Measurements from ENCODE around the gene TEDC2. TPM values are rescaled to one million over a fixed set of nuclear protein-coding genes. Genes with fewer than 3 reads are reported as not detected.
A peak's percentile ranks its signal among the peaks of the same experiment; 100 is the strongest.

TEDC2 gene
- polyA plus RNA-seq, 1 of the 3 experiments (the other 2 are of a cell fraction) = 15.6 TPM

DNA sequence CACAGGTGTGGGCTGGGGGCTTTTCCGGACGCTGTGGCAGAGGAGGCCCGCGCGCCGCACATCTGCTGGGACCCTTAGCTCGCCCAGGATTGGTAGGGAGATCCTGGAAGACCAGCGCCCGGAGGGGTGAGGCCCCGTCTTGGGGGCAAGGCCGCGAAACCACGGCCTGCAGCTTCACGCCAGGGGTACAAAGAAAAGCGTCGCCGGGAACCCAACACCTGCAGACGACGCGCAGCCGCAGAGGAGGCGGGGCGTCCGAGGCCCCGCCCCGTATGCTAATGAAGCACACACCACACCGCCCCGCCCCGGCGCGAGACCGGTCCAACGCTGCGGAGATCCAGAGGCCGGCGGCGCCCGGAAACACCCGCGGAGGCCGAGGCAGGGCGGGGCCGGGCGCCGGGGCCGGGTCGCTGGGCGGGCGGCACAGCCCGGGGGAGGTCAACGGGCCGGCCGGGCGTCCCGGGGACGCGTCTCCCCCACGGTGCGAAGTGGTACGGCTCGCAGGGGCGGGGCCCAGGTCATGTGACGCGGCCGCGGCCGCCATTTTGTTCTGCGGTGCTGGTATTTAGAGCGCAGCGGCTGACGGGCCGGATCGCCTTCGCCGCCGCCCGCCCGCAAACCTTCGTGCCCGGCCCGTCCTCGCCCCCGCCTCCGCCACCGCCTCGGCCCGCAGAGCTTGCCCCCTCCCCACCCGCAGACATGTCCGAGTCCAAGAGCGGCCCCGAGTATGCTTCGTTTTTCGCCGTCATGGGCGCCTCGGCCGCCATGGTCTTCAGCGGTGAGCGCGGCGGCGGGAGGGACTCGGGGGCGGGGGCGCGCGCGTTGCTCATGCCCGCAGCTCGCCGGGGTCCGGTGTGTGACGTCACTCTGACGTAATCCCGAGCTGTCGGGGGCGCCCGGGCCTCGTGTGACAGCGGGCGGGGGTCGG, 53.8 kb downstream of the TEDC2 start, which contains the start of gene ATP6V0C:
Gene ATP6V0C, plus strand, starts transcription at position 548 of the 928 bp plus-strand sequence. Its CDS starts 152 bp downstream, at position 700.
- Histone ChIP-seq H3F3A (replicated peaks; ENCODE audit: insufficient read depth) (no peaks in the 10 kb centered on the region), H3K36me3 (replicated peaks in 1 of 2; ENCODE audit: control insufficient read depth in 1 of 2, insufficient read depth in 2 of 2, low read length in 1 of 2) (no peaks in the 10 kb centered on the region), H3K9me3 (no peaks in the 10 kb centered on the region), H3K9me2 (no peaks in the 10 kb centered on the region), H3K9ac (peak within 1 kb of the TSS; percentile 97), H2AFZ (ENCODE audit: low read depth) (peak within 1 kb of the TSS; percentile 90), H3K27me3 (ENCODE audit: insufficient read depth) (no peaks in the 10 kb centered on the region), H3K4me1 (ENCODE audit: control insufficient read depth in 1 of 2, insufficient read depth in 2 of 2, low read depth in 1 of 2, low read length in 1 of 2) (peaks cover 15 to 25% of the 10 kb centered on the region in 2 experiments; a peak in 3 of 4 replicates), H3K4me2 (peak within 1 kb of the TSS; percentile 95), H3K27ac (ENCODE audit: low read depth in 2 of 2, low read length in 1 of 2) (peak within 1 kb of the TSS; percentile 73 to 90), H3K79me2 (ENCODE audit: insufficient read depth) (peaks cover 49% of the 10 kb centered on the region), H3K4me3 (ENCODE audit: low read depth in 2 of 2, low read length in 1 of 2) (peak within 1 kb of the TSS; percentile 74 to 95), H4K20me1 (ENCODE audit: insufficient read depth) (peaks cover 43% of the 10 kb centered on the region)
- ChIA-PET CTCF (interaction anchor here (1.0 to 6.6 kb wide), 6 partner anchors 12 to 175 kb away, joined by 3 to 41 read pairs (median 4); partner anchors contain the start of genes ABCA3 and CCNF), POLR2A (interaction anchor here (0.7 to 1.6 kb wide), 3 partner anchors 19 to 36 kb away, joined by 3 to 7 read pairs (median 3); partner anchors contain the start of gene PDPK1)
- DNase-seq = peak; percentile 97
- WGBS (ENCODE audit: low lambda C conversion rate) = under 1% methylated on average over 35 of the region's 122 CpGs
- TF ChIP-seq GATA2 (CRISPR knock-in tag; IDR thresholded peaks at IDR 0.05) (no peak), TEAD4 (IDR thresholded peaks at IDR 0.05; ENCODE audit: borderline replicate concordance, insufficient read depth) (no peak), JUND (IDR thresholded peaks at IDR 0.05) (no peak), EZH2phosphoT487 (IDR thresholded peaks at IDR 0.05; ENCODE audit: borderline replicate concordance, low read depth) (no peak), CHD2 (IDR thresholded peaks at IDR 0.05; ENCODE audit: low read length, partially characterized antibody) (no peak), SIN3A (IDR thresholded peaks at IDR 0.05; ENCODE audit: borderline replicate concordance, low read depth, low read length) (peak; percentile 46; the same call in 1 of the 2 replicates), RCOR1 (IDR thresholded peaks at IDR 0.05; ENCODE audit: low read length) (no peak), FOSL2 (IDR thresholded peaks at IDR 0.05; ENCODE audit: borderline replicate concordance, low read depth) (no peak), FOXJ3 (CRISPR knock-in tag; IDR thresholded peaks at IDR 0.05) (no peak), RFX5 (IDR thresholded peaks at IDR 0.05; ENCODE audit: low read length) (no peak), YY1 (IDR thresholded peaks at IDR 0.05; ENCODE audit: low read depth) (peak; percentile 92), FOXM1 (IDR thresholded peaks at IDR 0.05; ENCODE audit: low read depth) (no peak), RAD21 (IDR thresholded peaks at IDR 0.05; ENCODE audit: low read length) (no peak), POLR2AphosphoS5 (IDR thresholded peaks at IDR 0.05; ENCODE audit: low read depth, low read length) (peak; percentile 76), EP300 (IDR thresholded peaks at IDR 0.05; ENCODE audit: borderline replicate concordance in 1 of 2, low read depth in 1 of 2, low read length in 1 of 2) (no peak), MEF2A (IDR thresholded peaks at IDR 0.05; ENCODE audit: borderline replicate concordance, low read depth) (no peak), MXI1 (IDR thresholded peaks at IDR 0.05; ENCODE audit: low read depth, low read length) (peak; percentile 38; the same call in 1 of the 2 replicates)
- TF ChIP-seq, protein P1, sequence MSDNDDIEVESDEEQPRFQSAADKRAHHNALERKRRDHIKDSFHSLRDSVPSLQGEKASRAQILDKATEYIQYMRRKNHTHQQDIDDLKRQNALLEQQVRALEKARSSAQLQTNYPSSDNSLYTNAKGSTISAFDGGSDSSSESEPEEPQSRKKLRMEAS (IDR thresholded peaks at IDR 0.05; ENCODE audit: low read depth) = peak; percentile 49
- TF ChIP-seq, protein P2, sequence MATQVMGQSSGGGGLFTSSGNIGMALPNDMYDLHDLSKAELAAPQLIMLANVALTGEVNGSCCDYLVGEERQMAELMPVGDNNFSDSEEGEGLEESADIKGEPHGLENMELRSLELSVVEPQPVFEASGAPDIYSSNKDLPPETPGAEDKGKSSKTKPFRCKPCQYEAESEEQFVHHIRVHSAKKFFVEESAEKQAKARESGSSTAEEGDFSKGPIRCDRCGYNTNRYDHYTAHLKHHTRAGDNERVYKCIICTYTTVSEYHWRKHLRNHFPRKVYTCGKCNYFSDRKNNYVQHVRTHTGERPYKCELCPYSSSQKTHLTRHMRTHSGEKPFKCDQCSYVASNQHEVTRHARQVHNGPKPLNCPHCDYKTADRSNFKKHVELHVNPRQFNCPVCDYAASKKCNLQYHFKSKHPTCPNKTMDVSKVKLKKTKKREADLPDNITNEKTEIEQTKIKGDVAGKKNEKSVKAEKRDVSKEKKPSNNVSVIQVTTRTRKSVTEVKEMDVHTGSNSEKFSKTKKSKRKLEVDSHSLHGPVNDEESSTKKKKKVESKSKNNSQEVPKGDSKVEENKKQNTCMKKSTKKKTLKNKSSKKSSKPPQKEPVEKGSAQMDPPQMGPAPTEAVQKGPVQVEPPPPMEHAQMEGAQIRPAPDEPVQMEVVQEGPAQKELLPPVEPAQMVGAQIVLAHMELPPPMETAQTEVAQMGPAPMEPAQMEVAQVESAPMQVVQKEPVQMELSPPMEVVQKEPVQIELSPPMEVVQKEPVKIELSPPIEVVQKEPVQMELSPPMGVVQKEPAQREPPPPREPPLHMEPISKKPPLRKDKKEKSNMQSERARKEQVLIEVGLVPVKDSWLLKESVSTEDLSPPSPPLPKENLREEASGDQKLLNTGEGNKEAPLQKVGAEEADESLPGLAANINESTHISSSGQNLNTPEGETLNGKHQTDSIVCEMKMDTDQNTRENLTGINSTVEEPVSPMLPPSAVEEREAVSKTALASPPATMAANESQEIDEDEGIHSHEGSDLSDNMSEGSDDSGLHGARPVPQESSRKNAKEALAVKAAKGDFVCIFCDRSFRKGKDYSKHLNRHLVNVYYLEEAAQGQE (IDR thresholded peaks at IDR 0.05; ENCODE audit: low read depth, low read length) = no peak
- TF ChIP-seq, protein P3, sequence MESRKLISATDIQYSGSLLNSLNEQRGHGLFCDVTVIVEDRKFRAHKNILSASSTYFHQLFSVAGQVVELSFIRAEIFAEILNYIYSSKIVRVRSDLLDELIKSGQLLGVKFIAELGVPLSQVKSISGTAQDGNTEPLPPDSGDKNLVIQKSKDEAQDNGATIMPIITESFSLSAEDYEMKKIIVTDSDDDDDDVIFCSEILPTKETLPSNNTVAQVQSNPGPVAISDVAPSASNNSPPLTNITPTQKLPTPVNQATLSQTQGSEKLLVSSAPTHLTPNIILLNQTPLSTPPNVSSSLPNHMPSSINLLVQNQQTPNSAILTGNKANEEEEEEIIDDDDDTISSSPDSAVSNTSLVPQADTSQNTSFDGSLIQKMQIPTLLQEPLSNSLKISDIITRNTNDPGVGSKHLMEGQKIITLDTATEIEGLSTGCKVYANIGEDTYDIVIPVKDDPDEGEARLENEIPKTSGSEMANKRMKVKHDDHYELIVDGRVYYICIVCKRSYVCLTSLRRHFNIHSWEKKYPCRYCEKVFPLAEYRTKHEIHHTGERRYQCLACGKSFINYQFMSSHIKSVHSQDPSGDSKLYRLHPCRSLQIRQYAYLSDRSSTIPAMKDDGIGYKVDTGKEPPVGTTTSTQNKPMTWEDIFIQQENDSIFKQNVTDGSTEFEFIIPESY (IDR thresholded peaks at IDR 0.05; ENCODE audit: borderline replicate concordance, low read depth) = no peak
- TF ChIP-seq, protein P4, sequence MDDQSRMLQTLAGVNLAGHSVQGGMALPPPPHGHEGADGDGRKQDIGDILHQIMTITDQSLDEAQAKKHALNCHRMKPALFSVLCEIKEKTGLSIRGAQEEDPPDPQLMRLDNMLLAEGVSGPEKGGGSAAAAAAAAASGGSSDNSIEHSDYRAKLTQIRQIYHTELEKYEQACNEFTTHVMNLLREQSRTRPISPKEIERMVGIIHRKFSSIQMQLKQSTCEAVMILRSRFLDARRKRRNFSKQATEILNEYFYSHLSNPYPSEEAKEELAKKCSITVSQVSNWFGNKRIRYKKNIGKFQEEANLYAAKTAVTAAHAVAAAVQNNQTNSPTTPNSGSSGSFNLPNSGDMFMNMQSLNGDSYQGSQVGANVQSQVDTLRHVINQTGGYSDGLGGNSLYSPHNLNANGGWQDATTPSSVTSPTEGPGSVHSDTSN (IDR thresholded peaks at IDR 0.05) = peak; percentile 33
- TF ChIP-seq, protein P5, sequence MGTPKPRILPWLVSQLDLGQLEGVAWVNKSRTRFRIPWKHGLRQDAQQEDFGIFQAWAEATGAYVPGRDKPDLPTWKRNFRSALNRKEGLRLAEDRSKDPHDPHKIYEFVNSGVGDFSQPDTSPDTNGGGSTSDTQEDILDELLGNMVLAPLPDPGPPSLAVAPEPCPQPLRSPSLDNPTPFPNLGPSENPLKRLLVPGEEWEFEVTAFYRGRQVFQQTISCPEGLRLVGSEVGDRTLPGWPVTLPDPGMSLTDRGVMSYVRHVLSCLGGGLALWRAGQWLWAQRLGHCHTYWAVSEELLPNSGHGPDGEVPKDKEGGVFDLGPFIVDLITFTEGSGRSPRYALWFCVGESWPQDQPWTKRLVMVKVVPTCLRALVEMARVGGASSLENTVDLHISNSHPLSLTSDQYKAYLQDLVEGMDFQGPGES (IDR thresholded peaks at IDR 0.05; ENCODE audit: low read depth, low read length) = no peak
